GM11168 (cell line): ENCODE measurements around the gene PCDH8.

Experiments
- in situ Hi-C: fragments of 300-500 bp; cut with MboI; formaldehyde crosslinking; loops from one replicate; pipeline ENCODE4 v1.12.0; 2022; ENCODE audit warnings: low sequenced_read_pairs; ENCODE audit not compliant: unreplicated experiment

Gene PCDH8

DNA sequence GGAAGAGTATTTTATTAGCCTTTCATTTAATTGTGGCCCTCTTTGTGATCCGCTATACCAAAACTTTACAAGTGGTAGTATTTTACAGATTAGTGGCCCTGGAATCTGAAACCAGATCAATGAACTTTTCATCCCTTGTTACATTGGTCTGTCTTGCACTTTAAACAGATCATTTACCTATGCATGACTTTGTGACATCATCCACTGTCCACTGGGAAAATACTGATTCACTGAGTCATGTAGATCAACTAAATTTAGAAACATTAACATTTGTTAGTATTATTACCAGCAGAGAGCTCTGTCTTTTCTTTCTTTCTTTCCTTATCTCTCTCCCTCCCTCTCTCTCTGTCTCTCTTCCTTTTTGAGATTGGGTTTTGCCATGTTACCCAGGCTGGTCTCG lies 17.5 kb downstream of the PCDH8 start:
- in situ Hi-C loops: no loop called here

DNA sequence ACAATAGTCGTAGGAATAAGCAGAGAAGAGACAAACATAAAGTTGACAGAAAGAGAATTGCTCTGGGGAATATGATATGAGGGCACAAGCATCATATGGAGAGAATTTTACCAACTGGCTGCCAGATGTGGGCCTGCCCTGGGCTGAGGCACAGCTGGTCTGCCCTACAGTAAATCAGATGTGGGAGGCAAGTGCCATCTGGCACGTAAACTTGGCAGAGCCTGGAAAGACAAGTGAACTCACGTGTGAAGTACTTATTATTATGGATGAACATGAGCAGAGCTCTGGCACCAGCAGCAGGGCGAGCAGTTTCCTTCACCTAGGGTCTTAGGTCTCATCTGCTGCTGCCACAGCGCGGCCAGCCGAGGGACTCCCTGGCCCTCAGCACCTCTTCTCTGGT lies 20.6 kb downstream of the PCDH8 start:
- in situ Hi-C loops: no loop called here

DNA sequence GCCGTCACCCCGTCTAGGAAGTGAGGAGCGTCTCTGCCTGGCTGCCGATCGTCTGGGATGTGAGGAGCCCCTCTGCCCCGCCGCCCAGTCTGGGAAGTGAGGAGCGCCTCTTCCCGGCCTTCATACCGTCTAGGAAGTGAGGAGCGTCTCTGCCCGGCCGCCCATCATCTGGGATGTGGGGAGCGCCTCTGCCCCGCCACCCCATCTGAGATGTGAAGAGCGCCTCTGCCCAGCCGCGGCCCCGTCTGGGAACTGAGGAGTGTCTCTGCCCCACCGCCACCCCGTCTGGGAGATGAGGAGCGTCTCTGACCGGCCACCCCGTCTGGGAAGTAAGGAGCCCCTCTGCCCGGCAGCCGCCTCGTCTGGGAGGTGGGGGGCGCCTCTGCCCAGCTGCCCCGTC lies 30.6 kb downstream of the PCDH8 start:
- in situ Hi-C loops: loop anchor here (25.0 kb wide), 1 partner anchor 206 kb away; no protein-coding TSS in a partner anchor

DNA sequence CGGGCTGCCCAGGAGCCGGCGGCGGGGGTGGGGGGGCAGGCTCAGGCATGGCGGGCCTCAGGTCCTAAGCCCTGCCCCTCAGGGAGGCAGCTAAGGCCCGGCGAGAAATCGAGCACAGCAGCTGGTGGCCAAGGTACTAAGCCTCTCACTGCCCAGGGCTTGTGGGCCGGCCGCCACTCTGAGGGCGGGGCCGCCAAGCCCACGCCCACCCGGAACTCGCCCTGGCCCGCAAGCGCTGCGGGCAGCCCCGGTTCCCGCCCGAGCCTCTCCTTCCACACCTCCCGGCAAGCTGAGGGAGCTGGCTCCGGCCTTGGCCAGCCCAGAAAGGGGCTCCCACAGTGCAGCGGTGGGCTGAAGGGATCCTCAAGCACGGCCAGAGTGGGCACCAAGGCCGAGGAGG lies 33.1 kb downstream of the PCDH8 start:
- in situ Hi-C loops: loop anchor here (25.0 kb wide), 1 partner anchor 203 kb away; no protein-coding TSS in a partner anchor

DNA sequence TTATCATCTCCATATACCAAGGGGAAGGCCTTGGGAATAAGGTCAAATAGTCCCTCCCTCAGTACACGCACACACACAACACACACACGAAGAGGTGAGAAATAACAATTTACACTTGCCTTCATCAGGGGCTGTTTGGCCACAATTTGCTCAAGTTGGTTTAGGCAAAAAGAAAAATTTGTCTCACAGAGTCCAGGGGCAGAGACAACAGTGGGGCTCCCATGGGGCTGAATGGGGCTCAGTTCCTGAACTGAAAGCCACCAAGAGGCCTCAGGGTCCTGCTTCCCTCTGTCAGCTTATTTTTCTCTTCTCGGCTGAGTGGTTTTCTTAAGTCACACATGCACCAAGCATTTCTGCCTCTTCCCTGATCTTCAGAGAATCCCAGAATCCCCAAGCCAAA lies 35.5 kb downstream of the PCDH8 start:
- in situ Hi-C loops: loop anchor here (25.0 kb wide), 1 partner anchor 201 kb away; no protein-coding TSS in a partner anchor

DNA sequence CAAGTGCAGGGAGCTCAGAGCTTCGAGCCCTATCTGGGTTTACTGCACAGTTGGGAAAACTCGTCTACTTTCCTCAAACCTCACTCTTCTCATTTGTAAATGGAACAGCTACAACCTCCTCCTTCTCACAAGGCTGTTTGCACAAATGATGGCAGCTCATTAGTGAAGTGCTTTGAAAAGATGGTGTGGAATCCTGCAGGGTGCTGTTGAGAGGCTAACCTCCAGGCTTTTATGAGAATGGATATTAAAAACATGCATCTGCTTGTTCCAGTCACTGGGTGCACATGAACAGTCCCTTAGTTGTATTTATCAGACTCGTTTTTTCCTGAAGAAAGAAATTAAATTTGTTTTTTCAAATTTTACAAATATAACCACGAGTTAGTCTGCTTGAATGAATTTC lies 36.6 kb downstream of the PCDH8 start:
- in situ Hi-C loops: loop anchor here (25.0 kb wide), 1 partner anchor 200 kb away; no protein-coding TSS in a partner anchor

DNA sequence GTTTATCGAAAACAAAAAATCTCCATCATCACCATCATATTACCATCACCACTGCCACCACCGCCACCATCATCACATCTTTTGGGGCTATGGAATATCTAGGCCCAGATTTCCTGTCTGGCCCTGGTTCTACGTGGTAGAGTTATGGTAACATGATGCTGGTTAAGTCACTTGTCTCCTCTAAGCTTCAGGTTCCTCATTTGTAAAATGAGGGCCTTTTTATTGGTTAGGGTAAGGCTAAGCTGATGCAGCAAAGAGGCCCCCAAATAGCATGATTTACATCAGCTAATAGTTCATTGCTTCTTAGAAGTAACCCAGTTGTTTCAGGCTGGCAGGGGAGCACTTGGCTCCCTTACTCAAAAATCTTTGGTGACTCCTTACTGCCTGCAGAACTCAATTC lies 37.9 kb downstream of the PCDH8 start:
- in situ Hi-C loops: loop anchor here (25.0 kb wide), 1 partner anchor 198 kb away; no protein-coding TSS in a partner anchor

DNA sequence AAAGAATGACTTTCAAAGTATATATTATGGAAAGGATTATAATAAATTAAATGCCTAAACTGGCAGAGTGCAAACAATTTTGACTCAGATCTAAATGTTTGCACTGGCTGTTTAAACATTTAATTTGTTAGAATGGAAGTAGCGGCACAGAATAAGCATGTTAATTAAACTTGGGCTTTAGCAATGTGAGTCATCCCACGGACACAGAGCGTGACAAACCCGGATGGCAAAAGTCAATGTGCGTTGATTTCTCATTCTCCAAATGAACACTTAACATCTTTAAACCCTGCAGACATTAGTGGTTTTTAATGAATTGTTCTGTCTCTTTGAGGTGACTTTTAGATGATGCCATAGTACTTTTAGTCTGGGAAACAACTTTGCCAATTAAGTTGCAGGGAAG lies 38.4 kb downstream of the PCDH8 start:
- in situ Hi-C loops: loop anchor here (25.0 kb wide), 1 partner anchor 198 kb away; no protein-coding TSS in a partner anchor

DNA sequence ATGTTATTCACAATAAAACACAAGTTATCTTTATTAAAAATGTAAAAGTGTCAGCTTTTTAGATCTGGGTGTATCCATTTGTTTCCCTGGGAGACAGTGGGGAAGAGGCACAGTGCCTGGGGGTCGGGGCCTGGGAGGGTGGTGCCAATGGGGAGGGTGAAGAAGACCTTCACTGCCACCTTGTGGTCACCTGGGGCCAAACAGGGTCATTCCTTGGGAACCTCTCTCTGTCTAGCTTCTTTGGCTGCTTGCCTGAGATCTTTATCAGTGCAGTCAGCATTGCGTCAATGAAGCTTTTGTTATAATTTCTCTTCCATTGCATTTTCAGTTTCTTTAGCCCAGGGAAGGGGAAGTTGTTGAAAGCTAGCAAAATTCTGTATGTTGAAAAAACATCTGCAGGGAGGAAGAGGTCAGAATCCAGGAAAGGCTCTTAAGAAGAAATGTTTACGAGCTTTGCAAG lies 39.1 kb downstream of the PCDH8 start:
- in situ Hi-C loops: loop anchor here (25.0 kb wide), 1 partner anchor 197 kb away; no protein-coding TSS in a partner anchor

DNA sequence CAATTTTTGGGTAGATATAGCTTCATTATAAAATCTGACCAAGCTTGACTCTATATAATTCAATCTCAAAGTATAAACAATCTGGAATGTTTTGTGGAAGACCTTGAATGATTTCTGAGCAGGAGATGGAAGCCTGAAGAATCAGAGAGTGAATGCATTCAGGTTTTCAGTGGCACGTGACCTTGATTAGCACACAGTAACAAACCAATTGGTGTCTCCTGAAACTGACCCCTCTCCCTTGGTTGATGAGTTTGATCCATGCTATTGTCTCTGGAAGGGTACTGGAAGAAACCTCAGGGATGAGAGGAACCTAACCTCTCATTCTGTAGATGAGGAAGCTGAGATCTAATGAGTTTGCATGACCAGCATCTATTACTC lies 39.6 kb downstream of the PCDH8 start:
- in situ Hi-C loops: loop anchor here (25.0 kb wide), 1 partner anchor 197 kb away; no protein-coding TSS in a partner anchor

DNA sequence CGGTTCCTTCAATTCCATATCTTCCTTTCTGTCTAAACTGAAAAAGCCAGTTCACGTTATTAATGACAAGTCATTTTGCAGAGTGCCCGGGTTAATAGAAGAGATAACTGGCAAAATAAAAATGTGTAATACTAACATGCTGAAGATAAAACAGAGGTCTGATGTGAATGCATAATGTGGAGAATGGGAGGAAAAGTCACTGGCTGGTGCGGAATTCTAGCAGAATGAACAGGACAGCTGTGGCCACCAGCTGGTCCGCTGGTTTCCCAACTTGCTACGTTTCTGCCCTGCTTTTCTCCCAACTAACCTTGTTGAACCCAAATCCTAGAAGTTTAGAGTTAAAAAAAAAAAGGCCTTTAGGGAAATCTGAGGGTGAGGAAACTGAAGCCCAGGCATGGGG lies 42.4 kb downstream of the PCDH8 start:
- in situ Hi-C loops: loop anchor here (25.0 kb wide), 1 partner anchor 194 kb away; no protein-coding TSS in a partner anchor

DNA sequence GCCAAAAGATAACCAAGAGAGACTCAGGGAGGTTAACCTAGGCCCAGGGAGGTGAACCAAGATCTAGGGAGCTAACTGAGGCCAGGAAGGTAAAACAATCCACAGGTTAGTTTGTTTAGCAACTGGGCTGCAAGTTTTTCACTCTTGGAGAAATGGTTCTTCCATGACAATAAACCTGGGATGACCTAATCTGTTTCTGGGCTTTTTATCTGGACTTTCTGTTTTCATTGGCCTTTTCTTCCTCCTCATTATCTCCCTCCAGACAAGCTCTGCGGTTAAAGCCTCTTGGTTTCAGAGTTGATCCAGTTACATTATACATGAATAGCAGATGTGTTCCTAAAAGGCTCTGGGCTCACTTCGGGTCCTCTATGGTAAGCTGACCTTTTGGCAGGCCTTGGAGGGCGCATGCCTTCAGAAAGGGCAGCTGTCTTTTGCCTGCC lies 44.2 kb downstream of the PCDH8 start:
- in situ Hi-C loops: loop anchor here (25.0 kb wide), 1 partner anchor 192 kb away; no protein-coding TSS in a partner anchor

DNA sequence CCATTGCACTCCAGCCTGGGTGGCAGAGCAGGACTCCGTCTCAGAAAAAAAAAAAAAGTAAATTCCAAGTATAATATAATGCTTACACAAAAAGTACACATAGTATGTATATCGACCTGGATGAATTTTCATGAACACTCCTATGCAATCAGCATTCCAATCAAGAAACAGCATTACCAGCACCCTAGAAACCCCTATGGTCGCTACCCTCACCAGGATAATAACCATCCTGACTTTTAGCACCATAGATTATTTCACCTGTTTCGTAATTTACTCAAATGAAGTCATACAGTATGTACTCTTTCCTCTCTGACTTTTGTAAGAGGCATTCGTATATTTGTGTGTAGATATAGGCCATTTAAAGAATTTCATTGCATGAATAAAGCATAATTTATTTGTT lies 47.6 kb downstream of the PCDH8 start:
- in situ Hi-C loops: loop anchor here (25.0 kb wide), 1 partner anchor 189 kb away; no protein-coding TSS in a partner anchor

DNA sequence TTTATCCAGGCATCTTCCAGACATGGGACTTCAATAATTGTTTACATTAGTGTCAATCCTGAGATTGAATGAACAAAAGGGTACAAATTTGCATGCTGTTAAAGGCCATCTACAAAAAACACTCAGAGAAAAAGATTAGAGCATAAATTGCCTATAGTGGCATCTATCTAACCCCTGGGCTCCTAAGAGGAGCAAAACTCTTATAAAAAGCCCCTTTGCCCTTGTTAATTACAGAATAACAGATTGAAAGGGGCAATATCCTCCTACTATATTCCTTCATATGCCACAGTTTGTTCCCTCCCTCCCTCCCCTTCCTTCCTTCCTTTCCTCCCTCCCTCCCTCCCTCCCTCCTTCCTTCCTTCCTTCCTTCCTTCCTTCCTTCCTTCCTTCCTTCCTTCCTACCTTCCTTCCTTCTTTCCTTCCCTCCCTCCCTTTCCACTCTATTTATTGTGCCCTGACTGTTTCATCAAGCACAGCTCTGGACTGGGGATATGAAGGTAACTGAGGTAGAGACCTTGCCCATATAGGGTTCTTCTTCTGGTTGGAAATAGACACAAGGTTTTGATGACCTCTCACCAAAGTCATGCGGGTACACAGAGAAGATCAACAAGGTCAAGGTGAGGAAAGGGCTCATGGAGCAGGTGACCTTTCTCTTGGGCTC lies 49.5 kb downstream of the PCDH8 start:
- in situ Hi-C loops: no loop called here

DNA sequence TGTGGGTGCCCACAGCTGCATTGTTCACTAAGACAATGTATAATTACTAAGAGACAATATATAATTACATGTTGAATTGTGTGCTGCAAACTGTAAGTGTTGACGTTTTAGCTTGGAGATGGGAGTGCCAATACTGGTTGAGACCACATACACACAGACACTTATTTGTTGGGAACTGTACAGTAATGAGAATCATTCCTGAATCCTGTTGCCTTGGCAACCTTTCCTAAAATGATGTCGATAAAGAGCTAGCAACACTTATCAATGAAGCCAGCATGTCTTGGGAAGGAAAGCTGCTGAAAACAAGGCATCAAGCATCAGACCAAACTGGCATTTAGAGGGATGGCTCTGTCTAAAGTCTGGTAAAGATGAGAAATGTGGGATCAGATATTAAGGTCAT lies 51.3 kb downstream of the PCDH8 start:
- in situ Hi-C loops: no loop called here

DNA sequence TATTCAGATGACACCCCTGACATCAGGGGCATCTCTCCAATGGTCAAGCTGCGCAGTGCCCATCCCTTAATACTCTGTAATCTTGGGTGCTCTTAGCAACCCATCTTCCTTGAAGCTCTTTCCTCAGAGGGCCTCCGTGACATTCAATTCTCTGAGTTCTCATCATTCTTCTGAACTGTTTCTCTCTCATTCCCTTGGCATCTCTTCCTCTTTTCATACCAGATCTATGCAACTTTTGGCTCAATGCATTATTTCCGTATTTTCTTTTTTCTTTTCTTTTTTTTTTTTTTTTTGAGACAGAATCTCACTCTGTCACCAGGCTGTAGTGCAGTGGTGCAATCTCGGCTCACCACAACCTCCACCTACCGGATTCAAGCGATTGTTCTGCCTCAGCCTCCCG lies 53.9 kb downstream of the PCDH8 start:
- in situ Hi-C loops: no loop called here

DNA sequence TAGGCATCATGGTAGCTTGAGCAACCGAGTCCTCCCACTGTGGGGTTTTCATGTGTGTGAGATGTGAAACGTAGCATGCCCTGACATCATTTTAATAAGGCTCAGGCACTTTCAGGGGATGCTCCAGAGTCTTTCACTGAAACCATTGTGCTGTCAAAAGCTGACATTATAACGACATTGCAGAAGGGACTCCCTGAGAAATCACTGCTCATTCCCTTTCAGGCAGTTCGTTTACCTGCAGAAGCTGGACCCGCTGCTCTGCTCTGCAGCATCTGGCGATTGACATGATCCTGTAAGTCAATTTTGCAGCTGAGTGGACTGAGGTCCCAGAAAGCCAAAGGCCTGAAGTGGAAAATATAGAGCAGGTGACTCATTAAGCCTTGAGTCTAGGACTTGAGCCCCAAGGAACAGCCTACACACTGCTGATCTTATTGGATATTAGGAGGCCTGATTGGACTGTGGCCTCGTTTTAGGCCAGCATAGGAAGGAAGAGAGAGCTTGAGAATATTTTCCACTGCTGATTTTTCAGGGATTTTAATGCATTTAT lies 54.9 kb downstream of the PCDH8 start:
- in situ Hi-C loops: no loop called here
